Esophagus squamous epithelium (tissue), 4 donors: ENCODE data around the gene PRKN.

ENCODE experiments used
- POLR2A ChIP-seq, 4 donors: fragments of 450-650 bp; IDR thresholded peaks; one replicate each; pipeline ENCODE4 v1.6.1; 2017; ENCODE audit warnings: antibody characterized with exemption in 4 of 4, mild to moderate bottlenecking in 4 of 4, moderate library complexity in 3 of 4
- TF ChIP-seq, protein P1 (sequence below), 6 experiments: fragments of 450-650 bp in 4 of 6; fragments of 200-600 bp in 2 of 6; sonication (generic) in 2 of 6; IDR thresholded peaks; one replicate each; pipeline ENCODE4 v1.5.1; 2016 to 2019; ENCODE audit warnings: antibody characterized with exemption in 6 of 6, mild to moderate bottlenecking in 4 of 6, moderate library complexity in 4 of 6

DNA sequence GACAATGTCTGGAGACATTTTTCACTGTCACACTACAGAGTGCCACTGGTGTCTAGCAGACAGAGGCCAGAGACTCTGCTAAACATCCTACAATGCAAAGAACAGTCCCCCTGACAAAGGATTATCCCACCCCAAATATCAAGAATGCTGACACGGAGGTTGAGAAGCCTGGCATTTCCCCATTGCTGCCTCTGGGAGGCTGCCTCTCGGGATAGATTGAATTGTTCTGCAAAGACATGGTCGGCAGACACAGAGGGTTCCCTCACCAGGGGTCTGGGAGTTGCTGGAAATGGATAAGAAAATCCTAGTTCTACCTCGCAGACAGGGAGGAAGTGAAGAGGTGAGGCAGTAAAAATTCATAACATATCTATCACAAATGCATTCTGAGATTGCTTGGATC, 1287.3 kb downstream of the PRKN start:
- no peak for TF ChIP-seq POLR2A (IDR thresholded peaks at IDR 0.05)
- TF ChIP-seq, protein P1, sequence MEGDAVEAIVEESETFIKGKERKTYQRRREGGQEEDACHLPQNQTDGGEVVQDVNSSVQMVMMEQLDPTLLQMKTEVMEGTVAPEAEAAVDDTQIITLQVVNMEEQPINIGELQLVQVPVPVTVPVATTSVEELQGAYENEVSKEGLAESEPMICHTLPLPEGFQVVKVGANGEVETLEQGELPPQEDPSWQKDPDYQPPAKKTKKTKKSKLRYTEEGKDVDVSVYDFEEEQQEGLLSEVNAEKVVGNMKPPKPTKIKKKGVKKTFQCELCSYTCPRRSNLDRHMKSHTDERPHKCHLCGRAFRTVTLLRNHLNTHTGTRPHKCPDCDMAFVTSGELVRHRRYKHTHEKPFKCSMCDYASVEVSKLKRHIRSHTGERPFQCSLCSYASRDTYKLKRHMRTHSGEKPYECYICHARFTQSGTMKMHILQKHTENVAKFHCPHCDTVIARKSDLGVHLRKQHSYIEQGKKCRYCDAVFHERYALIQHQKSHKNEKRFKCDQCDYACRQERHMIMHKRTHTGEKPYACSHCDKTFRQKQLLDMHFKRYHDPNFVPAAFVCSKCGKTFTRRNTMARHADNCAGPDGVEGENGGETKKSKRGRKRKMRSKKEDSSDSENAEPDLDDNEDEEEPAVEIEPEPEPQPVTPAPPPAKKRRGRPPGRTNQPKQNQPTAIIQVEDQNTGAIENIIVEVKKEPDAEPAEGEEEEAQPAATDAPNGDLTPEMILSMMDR (IDR thresholded peaks at IDR 0.05): no peak
